Measurements from ENCODE around the gene TOGARAM2. TPM values are rescaled to one million over a fixed set of nuclear protein-coding genes. Genes with fewer than 3 reads are reported as not detected.

TOGARAM2 gene
- total RNA-seq, 1 experiment from 2014 or later = 0.76 TPM

DNA sequence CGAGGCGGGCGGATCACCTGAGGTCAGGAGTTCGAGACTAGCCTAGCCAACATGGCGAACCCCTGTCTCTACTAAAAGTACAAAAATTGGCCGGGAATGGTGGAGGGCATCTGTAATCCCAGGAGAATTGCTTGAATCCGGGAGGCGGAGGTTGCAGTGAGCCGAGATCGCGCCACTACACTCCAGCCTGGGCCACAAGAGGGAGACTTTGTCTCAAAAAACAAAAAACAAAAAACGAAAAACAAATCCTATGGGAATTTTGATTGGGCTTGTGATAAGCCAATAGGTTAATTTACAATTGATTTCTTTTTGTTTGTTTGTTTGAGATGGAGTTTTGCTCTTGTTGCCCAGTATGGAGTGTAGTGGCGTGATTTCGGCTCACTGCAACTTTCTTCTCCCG, 24.2 kb upstream of the TOGARAM2 start:
- Histone ChIP-seq H3K4me2 (ENCODE audit: low read length) (peak overlapping the region; percentile 71), H3K27me3 (ENCODE audit: insufficient read depth, low read length) (no peaks in the 10 kb centered on the region), H3K36me3 (ENCODE audit: control insufficient read depth in 1 of 2, insufficient read depth in 2 of 2, low read length in 2 of 2) (no peaks in the 10 kb centered on the region), H3K79me2 (ENCODE audit: insufficient read depth, low read length) (no peaks in the 10 kb centered on the region), H3K9me2 (ENCODE audit: insufficient read depth) (no peaks in the 10 kb centered on the region), H3K9ac (ENCODE audit: low read length) (no peak overlapping the region), H4K20me1 (ENCODE audit: insufficient read depth) (no peaks in the 10 kb centered on the region), H3K4me1 (ENCODE audit: control insufficient read depth in 1 of 2, insufficient read depth in 2 of 2, low read length in 2 of 2) (peaks cover 3 to 10% of the 10 kb centered on the region in 2 experiments; a peak in 2 of 4 replicates), H2AFZ (ENCODE audit: low read depth, low read length, poor library complexity, severe bottlenecking) (no peak overlapping the region), H3K9me3 (ENCODE audit: control insufficient read depth in 1 of 2, insufficient read depth in 1 of 2, low read depth in 1 of 2, low read length in 2 of 2) (no peaks in the 10 kb centered on the region), H3K27ac (ENCODE audit: low read depth, low read length) (no peak overlapping the region), H3K4me3 (replicated peaks in 1 of 2; ENCODE audit: low read depth in 1 of 2, low read length in 2 of 2) (peak overlapping the region in 1 of 2 experiments; percentile 42; a peak in 2 of 4 replicates)
- TF ChIP-seq, protein P1, sequence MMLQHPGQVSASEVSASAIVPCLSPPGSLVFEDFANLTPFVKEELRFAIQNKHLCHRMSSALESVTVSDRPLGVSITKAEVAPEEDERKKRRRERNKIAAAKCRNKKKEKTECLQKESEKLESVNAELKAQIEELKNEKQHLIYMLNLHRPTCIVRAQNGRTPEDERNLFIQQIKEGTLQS (IDR thresholded peaks at IDR 0.05) = no peak
- no peak for TF ChIP-seq POLR2AphosphoS5 (IDR thresholded peaks at IDR 0.05; ENCODE audit: low read depth, low read length)
- TF ChIP-seq, protein P2, sequence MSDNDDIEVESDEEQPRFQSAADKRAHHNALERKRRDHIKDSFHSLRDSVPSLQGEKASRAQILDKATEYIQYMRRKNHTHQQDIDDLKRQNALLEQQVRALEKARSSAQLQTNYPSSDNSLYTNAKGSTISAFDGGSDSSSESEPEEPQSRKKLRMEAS (IDR thresholded peaks at IDR 0.05) = no peak
- TF ChIP-seq EZH2 (IDR thresholded peaks at IDR 0.05) = no peak
- no peak for TF ChIP-seq EGR1 (IDR thresholded peaks at IDR 0.05; ENCODE audit: low read depth)
- TF ChIP-seq, protein P3, sequence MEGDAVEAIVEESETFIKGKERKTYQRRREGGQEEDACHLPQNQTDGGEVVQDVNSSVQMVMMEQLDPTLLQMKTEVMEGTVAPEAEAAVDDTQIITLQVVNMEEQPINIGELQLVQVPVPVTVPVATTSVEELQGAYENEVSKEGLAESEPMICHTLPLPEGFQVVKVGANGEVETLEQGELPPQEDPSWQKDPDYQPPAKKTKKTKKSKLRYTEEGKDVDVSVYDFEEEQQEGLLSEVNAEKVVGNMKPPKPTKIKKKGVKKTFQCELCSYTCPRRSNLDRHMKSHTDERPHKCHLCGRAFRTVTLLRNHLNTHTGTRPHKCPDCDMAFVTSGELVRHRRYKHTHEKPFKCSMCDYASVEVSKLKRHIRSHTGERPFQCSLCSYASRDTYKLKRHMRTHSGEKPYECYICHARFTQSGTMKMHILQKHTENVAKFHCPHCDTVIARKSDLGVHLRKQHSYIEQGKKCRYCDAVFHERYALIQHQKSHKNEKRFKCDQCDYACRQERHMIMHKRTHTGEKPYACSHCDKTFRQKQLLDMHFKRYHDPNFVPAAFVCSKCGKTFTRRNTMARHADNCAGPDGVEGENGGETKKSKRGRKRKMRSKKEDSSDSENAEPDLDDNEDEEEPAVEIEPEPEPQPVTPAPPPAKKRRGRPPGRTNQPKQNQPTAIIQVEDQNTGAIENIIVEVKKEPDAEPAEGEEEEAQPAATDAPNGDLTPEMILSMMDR (IDR thresholded peaks at IDR 0.05 in 2 of 3, conservative IDR thresholded peaks at IDR 0.05 in 1 of 3; ENCODE audit: borderline replicate concordance in 1 of 3, insufficient read depth in 1 of 3, low read depth in 2 of 3, low read length in 2 of 3) = peak; percentile 50 to 67 (median 63); a peak in 5 of 6 replicates
- TF ChIP-seq RAD21 (IDR thresholded peaks at IDR 0.05; ENCODE audit: low read depth) = peak; percentile 73
- no peak for TF ChIP-seq CBX3 (IDR thresholded peaks at IDR 0.05; ENCODE audit: low read depth)
- TF ChIP-seq ELF1 (IDR thresholded peaks at IDR 0.05; ENCODE audit: borderline replicate concordance, low read depth) = no peak
- no peak for TF ChIP-seq SP1 (IDR thresholded peaks at IDR 0.05; ENCODE audit: low read depth)
- TF ChIP-seq FOSL1 (IDR thresholded peaks at IDR 0.05; ENCODE audit: low read depth) = no peak
- no peak for TF ChIP-seq JUND (IDR thresholded peaks at IDR 0.05)
- TF ChIP-seq YY1 (IDR thresholded peaks at IDR 0.05; ENCODE audit: extremely low read depth, insufficient replicate concordance, low read depth, low read length) = peak; percentile 26
- DNase-seq (ENCODE audit: low read depth, low spot score) (peak; percentile 44), ATAC-seq (peak; percentile 63)
- intact Hi-C loops (cut with micrococcal nuclease) = loop anchor here (5.0 to 10.0 kb wide), 4 partner anchors 348 to 885 kb away; no protein-coding TSS in a partner anchor
- RAD21 ChIA-PET (ENCODE audit: low non-redundant PET in 1 of 2, low total read pairs in 2 of 2, uncharacterized antibody in 2 of 2, unreplicated experiment in 2 of 2) = no interaction called here
- BruUV-seq (replicated peaks) = no TSS peak
- CTCF ChIA-PET = no interaction called here
- POLR2A ChIA-PET = no interaction called here
